ENCODE data around the gene PRUNE2.

The PRUNE2 gene

DNA sequence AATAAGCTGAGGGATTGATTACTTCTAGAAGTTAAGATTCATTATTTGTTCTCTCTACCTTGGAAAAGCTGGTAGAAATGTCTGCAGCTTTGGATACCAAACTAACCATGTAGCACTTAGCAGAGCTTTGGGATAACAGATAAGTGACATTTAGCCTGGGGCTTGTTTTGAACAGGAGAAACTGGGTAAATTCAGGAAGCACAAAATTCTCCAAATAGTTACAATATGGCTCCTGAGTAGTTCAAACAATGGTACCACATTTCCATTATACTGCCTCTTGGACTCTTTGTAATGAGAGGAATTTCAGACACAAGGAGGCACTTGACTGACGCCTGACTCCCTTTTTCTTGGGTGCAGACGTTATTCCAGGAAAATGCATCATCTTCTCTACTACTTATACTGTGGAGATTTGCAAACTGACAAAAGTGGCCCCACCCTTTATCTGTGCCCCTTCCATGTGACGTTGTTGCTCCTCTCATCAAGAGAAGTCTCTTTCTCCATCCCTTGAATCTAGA is 22.5 kb downstream of the PRUNE2 start:
- Histone ChIP-seq H3K4me1 (ENCODE audit: insufficient read depth, insufficient read length) (no peaks in the 10 kb centered on the region), H3K9me3 (ENCODE audit: insufficient read depth, low read length) (no peaks in the 10 kb centered on the region), H3K9ac (ENCODE audit: insufficient read length, low read depth) (no peak overlapping the region), H3K4me3 (ENCODE audit: insufficient read length, low read depth) (no peak overlapping the region), H3K27me3 (ENCODE audit: insufficient read depth, insufficient read length) (no peaks in the 10 kb centered on the region), H3K36me3 (ENCODE audit: insufficient read depth, insufficient read length, low read length) (no peaks in the 10 kb centered on the region)
- TF ChIP-seq SUZ12 (IDR thresholded peaks at IDR 0.05; ENCODE audit: extremely low read depth, insufficient read depth, insufficient read length) (no peak), YY1 (IDR thresholded peaks at IDR 0.05; ENCODE audit: insufficient read depth, insufficient read length) (no peak), ZNF274 (IDR thresholded peaks at IDR 0.05; ENCODE audit: low read depth, low read length) (no peak)
- DNase-seq (ENCODE audit: low read depth, low spot score): peak; percentile 40

DNA sequence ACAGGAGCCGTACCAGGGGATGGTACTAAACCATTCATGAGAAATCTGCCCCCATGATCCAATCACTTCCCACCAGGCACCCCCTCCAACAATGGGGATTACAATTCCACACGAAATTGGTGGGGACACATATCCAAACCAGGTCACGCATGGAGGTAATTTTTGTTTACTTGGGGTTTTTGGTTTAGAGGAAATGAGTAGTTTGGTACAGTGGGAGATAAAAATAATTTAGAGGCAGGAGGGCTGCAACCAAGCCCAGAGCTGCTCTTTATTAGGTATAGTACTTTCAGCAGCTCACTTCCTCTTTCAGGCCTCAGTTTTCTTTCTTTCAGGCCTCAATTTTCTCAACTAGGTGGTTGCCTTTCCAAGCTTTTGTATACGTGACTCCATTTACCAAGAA is 23.2 kb downstream of the PRUNE2 start:
- H3K9ac ChIP-seq (ENCODE audit: insufficient read length, low read depth): no peak overlapping the region
- no peaks in the 10 kb centered on the region for H3K36me3 ChIP-seq (ENCODE audit: insufficient read depth, insufficient read length, low read length)
- TF ChIP-seq ZNF274 (IDR thresholded peaks at IDR 0.05; ENCODE audit: low read depth, low read length): no peak
- TF ChIP-seq SUZ12 (IDR thresholded peaks at IDR 0.05; ENCODE audit: extremely low read depth, insufficient read depth, insufficient read length): no peak
- no peak for TF ChIP-seq YY1 (IDR thresholded peaks at IDR 0.05; ENCODE audit: insufficient read depth, insufficient read length)
- no peaks in the 10 kb centered on the region for H3K27me3 ChIP-seq (ENCODE audit: insufficient read depth, insufficient read length)
- no peak for DNase-seq (ENCODE audit: low read depth, low spot score)
- H3K4me3 ChIP-seq (ENCODE audit: insufficient read length, low read depth): no peak overlapping the region
- H3K4me1 ChIP-seq (ENCODE audit: insufficient read depth, insufficient read length): no peaks in the 10 kb centered on the region
- no peaks in the 10 kb centered on the region for H3K9me3 ChIP-seq (ENCODE audit: insufficient read depth, low read length)

DNA sequence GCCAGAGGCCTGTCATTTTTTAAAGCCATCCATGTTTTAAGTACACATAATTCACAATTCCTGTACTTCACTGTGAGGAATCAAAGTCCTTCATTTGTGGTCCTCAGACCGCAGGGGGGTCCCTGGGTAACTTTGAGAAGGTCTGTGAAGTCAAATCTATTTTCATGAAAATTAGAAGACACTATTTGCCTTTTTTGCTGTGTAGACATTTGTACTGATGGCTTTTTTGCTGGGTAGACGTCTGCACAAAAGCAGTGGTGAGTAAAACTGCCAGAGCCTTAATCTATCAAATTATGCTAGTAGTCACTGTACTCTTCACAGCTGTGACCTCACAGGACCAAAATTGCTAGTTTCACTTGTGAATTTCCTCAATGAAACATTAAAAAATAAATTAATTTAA is 25.7 kb downstream of the PRUNE2 start:
- Histone ChIP-seq H3K9ac (ENCODE audit: insufficient read length, low read depth) (no peak overlapping the region), H3K4me1 (ENCODE audit: insufficient read depth, insufficient read length) (no peaks in the 10 kb centered on the region), H3K36me3 (ENCODE audit: insufficient read depth, insufficient read length, low read length) (no peaks in the 10 kb centered on the region), H3K9me3 (ENCODE audit: insufficient read depth, low read length) (no peaks in the 10 kb centered on the region), H3K4me3 (ENCODE audit: insufficient read length, low read depth) (no peak overlapping the region), H3K27me3 (ENCODE audit: insufficient read depth, insufficient read length) (no peaks in the 10 kb centered on the region)
- DNase-seq (ENCODE audit: low read depth, low spot score): no peak
- TF ChIP-seq SUZ12 (IDR thresholded peaks at IDR 0.05; ENCODE audit: extremely low read depth, insufficient read depth, insufficient read length): no peak
- TF ChIP-seq YY1 (IDR thresholded peaks at IDR 0.05; ENCODE audit: insufficient read depth, insufficient read length): no peak
- no peak for TF ChIP-seq ZNF274 (IDR thresholded peaks at IDR 0.05; ENCODE audit: low read depth, low read length)

DNA sequence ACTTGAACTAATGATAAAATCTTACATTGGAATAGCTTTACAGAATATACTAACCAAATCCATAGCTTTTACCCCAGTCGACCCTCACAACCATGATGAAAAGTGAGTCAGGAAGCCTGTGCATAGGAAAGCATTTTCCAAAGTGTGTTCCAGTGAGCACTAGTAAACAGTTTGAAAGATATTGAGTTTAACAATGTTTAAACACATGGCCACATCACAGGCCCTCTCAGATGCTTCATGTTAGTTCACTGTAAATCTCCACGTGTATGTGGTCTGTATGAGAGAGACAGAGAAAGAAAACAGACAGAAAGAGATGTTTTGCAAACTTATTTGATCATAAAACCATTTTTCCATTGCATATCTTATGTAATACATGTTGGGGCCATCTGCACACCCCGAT is 27.0 kb downstream of the PRUNE2 start:
- DNase-seq (ENCODE audit: low read depth, low spot score): no peak
- H3K27me3 ChIP-seq (ENCODE audit: insufficient read depth, insufficient read length): no peaks in the 10 kb centered on the region
- TF ChIP-seq SUZ12 (IDR thresholded peaks at IDR 0.05; ENCODE audit: extremely low read depth, insufficient read depth, insufficient read length) (no peak), YY1 (IDR thresholded peaks at IDR 0.05; ENCODE audit: insufficient read depth, insufficient read length) (no peak), ZNF274 (IDR thresholded peaks at IDR 0.05; ENCODE audit: low read depth, low read length) (no peak)
- H3K36me3 ChIP-seq (ENCODE audit: insufficient read depth, insufficient read length, low read length): no peaks in the 10 kb centered on the region
- no peak overlapping the region for H3K4me3 ChIP-seq (ENCODE audit: insufficient read length, low read depth)
- H3K9me3 ChIP-seq (ENCODE audit: insufficient read depth, low read length): no peaks in the 10 kb centered on the region
- no peak overlapping the region for H3K9ac ChIP-seq (ENCODE audit: insufficient read length, low read depth)
- no peaks in the 10 kb centered on the region for H3K4me1 ChIP-seq (ENCODE audit: insufficient read depth, insufficient read length)

DNA sequence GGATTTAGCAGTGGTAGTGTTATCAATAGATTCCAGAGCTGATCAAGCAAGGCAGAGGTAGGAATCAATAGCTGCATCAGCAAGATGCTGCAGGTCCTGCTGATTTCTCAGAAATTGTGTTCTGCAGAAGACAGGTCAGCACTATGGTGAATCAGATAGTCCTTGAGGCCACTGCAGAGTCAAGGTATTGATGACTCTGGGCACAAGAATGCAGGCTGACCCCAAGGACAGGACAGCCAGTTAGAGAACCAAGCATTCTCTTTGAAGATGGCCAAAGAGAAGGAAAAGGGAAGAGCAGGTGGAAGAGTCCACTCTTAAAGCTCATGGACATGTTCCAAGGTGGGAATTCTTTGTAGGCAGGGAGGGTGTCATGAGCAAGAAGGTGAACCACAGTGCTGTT is 28.0 kb downstream of the PRUNE2 start:
- no peak overlapping the region for H3K9ac ChIP-seq (ENCODE audit: insufficient read length, low read depth)
- H3K27me3 ChIP-seq (ENCODE audit: insufficient read depth, insufficient read length): no peaks in the 10 kb centered on the region
- no peaks in the 10 kb centered on the region for H3K9me3 ChIP-seq (ENCODE audit: insufficient read depth, low read length)
- no peaks in the 10 kb centered on the region for H3K4me1 ChIP-seq (ENCODE audit: insufficient read depth, insufficient read length)
- no peak overlapping the region for H3K4me3 ChIP-seq (ENCODE audit: insufficient read length, low read depth)
- TF ChIP-seq SUZ12 (IDR thresholded peaks at IDR 0.05; ENCODE audit: extremely low read depth, insufficient read depth, insufficient read length) (no peak), YY1 (IDR thresholded peaks at IDR 0.05; ENCODE audit: insufficient read depth, insufficient read length) (no peak), ZNF274 (IDR thresholded peaks at IDR 0.05; ENCODE audit: low read depth, low read length) (no peak)
- no peak for DNase-seq (ENCODE audit: low read depth, low spot score)
- H3K36me3 ChIP-seq (ENCODE audit: insufficient read depth, insufficient read length, low read length): no peaks in the 10 kb centered on the region

DNA sequence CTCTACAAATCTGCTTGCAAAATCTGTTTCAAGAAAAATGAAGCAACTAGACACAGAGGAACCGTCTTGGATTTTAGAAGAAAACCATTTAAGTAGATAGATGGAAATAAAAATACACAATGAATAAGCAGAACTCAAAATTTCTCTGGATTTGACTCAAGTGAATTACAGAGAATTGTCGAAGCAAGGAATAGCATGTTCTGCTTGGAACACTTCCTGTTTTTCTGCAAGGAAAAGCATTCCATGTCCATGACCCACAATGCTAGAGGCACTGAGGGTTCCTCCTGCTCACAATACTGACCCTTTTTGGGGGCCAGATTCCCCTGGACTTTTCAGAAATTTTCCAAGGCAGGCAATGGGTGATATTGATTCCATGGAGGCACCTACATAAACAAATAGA is 29.8 kb downstream of the PRUNE2 start:
- no peak for DNase-seq (ENCODE audit: low read depth, low spot score)
- H3K9me3 ChIP-seq (ENCODE audit: insufficient read depth, low read length): no peaks in the 10 kb centered on the region
- no peaks in the 10 kb centered on the region for H3K4me1 ChIP-seq (ENCODE audit: insufficient read depth, insufficient read length)
- H3K36me3 ChIP-seq (ENCODE audit: insufficient read depth, insufficient read length, low read length): no peaks in the 10 kb centered on the region
- H3K4me3 ChIP-seq (ENCODE audit: insufficient read length, low read depth): no peak overlapping the region
- no peaks in the 10 kb centered on the region for H3K27me3 ChIP-seq (ENCODE audit: insufficient read depth, insufficient read length)
- TF ChIP-seq YY1 (IDR thresholded peaks at IDR 0.05; ENCODE audit: insufficient read depth, insufficient read length) (no peak), SUZ12 (IDR thresholded peaks at IDR 0.05; ENCODE audit: extremely low read depth, insufficient read depth, insufficient read length) (no peak), ZNF274 (IDR thresholded peaks at IDR 0.05; ENCODE audit: low read depth, low read length) (no peak)
- no peak overlapping the region for H3K9ac ChIP-seq (ENCODE audit: insufficient read length, low read depth)

DNA sequence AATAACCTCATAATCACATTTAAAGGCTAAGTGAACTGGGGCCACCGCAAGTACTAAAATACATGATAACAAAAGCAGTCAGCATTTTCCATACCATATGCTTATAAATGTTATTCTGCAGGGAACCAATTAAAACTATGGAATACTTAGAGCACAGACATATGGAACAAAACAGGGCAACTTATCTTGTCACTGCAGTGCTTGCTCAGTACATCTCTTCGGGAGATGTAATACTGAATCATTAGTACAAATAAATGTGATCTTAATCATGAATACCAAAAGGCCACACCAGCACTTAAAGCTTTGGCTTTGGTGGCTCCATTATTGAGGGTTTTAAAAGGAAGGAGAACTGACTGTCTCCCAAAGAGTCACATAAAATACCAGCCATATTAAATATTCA is 32.1 kb downstream of the PRUNE2 start:
- H3K4me1 ChIP-seq (ENCODE audit: insufficient read depth, insufficient read length): no peaks in the 10 kb centered on the region
- no peaks in the 10 kb centered on the region for H3K27me3 ChIP-seq (ENCODE audit: insufficient read depth, insufficient read length)
- H3K9ac ChIP-seq (ENCODE audit: insufficient read length, low read depth): no peak overlapping the region
- DNase-seq (ENCODE audit: low read depth, low spot score): no peak
- H3K36me3 ChIP-seq (ENCODE audit: insufficient read depth, insufficient read length, low read length): no peaks in the 10 kb centered on the region
- no peak for TF ChIP-seq SUZ12 (IDR thresholded peaks at IDR 0.05; ENCODE audit: extremely low read depth, insufficient read depth, insufficient read length)
- TF ChIP-seq YY1 (IDR thresholded peaks at IDR 0.05; ENCODE audit: insufficient read depth, insufficient read length): no peak
- no peak for TF ChIP-seq ZNF274 (IDR thresholded peaks at IDR 0.05; ENCODE audit: low read depth, low read length)
- H3K4me3 ChIP-seq (ENCODE audit: insufficient read length, low read depth): no peak overlapping the region
- H3K9me3 ChIP-seq (ENCODE audit: insufficient read depth, low read length): no peaks in the 10 kb centered on the region

Data from NT2/D1 (cell line).